Heart right ventricle (tissue), 16 donors: ENCODE data around the gene QRICH2. TPM values are rescaled to one million over a fixed set of nuclear protein-coding genes. Genes with fewer than 3 reads are reported as not detected.

ENCODE experiments used
- ATAC-seq, 8 donors: fragments of 200-7000 bp; cut with Tn5 transposase; one replicate each; pipeline ENCODE4 v1.9.1; 2020; ENCODE audit warnings: mild to moderate bottlenecking in 8 of 8, moderate library complexity in 8 of 8, moderate number of reproducible peaks in 1 of 8
- DNase-seq, 2 donors: peaks; one replicate each; pipeline ENCODE4 v3.0.0-alpha.2; 2020
- H3K27ac ChIP-seq, 10 donors: fragments of 200-600 bp; sonication (generic) in 2 of 10; one replicate each; pipeline versions ENCODE4 v1.5.0 to v1.8.0; 2020 to 2022; ENCODE audit warnings: mild to moderate bottlenecking in 3 of 10
- H3K27me3 ChIP-seq, 7 donors: fragments of 200-600 bp; one replicate each; pipeline ENCODE4 v1.8.0; 2021 to 2022; ENCODE audit warnings: mild to moderate bottlenecking in 2 of 7
- H3K36me3 ChIP-seq, 9 donors: fragments of 200-600 bp; sonication (generic) in 1 of 9; one replicate each; pipeline versions ENCODE4 v1.5.0 to v1.8.0; 2020 to 2022; ENCODE audit warnings: mild to moderate bottlenecking in 2 of 9
- H3K4me1 ChIP-seq, 9 donors: fragments of 200-600 bp; sonication (generic) in 1 of 9; one replicate each; pipeline versions ENCODE4 v1.5.0 to v1.8.0; 2020 to 2022; ENCODE audit warnings: mild to moderate bottlenecking in 4 of 9
- H3K4me3 ChIP-seq, 10 donors: fragments of 200-600 bp; sonication (generic) in 2 of 10; one replicate each; pipeline versions ENCODE4 v1.5.0 to v1.8.0; 2020 to 2022; ENCODE audit warnings: mild to moderate bottlenecking in 7 of 10, moderate library complexity in 2 of 10
- H3K9me3 ChIP-seq, 11 donors: fragments of 200-600 bp in 10 of 11; sonication (generic) in 2 of 11; one replicate each; pipeline versions ENCODE4 v1.5.0 to v1.8.0; 2013 to 2022; ENCODE audit warnings: mild to moderate bottlenecking in 2 of 11, control low read depth in 1 of 11, moderate library complexity in 1 of 11
- CTCF ChIP-seq, 9 donors: fragments of 200-600 bp; sonication (generic) in 2 of 9; IDR thresholded peaks; one replicate each; pipeline versions ENCODE4 v1.5.0 to v1.8.0; 2021 to 2022; ENCODE audit warnings: antibody characterized with exemption in 9 of 9, mild to moderate bottlenecking in 5 of 9, moderate library complexity in 1 of 9
- WGBS, 2 donors: extraction: QIAGEN DNeasy Blood & Tissue Kit; methylation state at CpG; one replicate each; pipeline ENCODE4 v1.1.7; 2013; ENCODE audit warnings: inconsistent platforms in 1 of 2; 5-methylcytosine and 5-hydroxymethylcytosine counted together
- intact Hi-C, 10 donors: fragments of 100-400 bp; cut with DNase I; formaldehyde crosslinking; loops; one replicate each; pipeline versions ENCODE4 v1.11.1 to v1.14.2; 2022
- long read RNA-seq, 3 donors: library from polyadenylated mRNA; unstranded; transcript quantifications; one replicate each; pipeline ENCODE4 v2.0.0, GENCODE V29; 2020 to 2021
- polyA plus RNA-seq, 2 donors: library from polyadenylated mRNA; stranded (reverse); fragments of 200-250 nt; gene quantifications; one replicate each; pipeline ENCODE4 v1.2.3, GENCODE V29; 2013
- total RNA-seq, 10 donors: library from RNA; stranded (reverse); fragmentation: NEBNext Ultra II Directional in 3 of 10; extraction: Animal tissue kit (Norgen Biotek cat#: 25700) in 3 of 10; gene quantifications; one replicate each; pipeline versions ENCODE4 v1.2.1 to v1.2.4, GENCODE V29; 2021 to 2023
- donor health status: Arrhythmogenic right ventricular cardiomyopathy.
- donor health status: ischemic (EF 13 %, LVEDD 7.1; RV severe dilation, severe dysfunction).
- donor health status: healthy with polysubstance abuse.
- donor health status: DM: no; HTN: yes; CAD: no.
- donor health status: DM: no; HTN: no; CAD: no.
- donor health status: ischemic (EF 25% LVEDD 6.9; RV normal size, moderate dysfunction).
- donor health status: ischemic (EF 25% LVEDD 5.7; RV mildly dilated, moderate dysfunction).
- donor health status: healthy.
- donor health status: DM: yes; HTN: yes; CAD: no.
- donor health status: Ischemic cardiomyopathy.
- donor health status: ischemic (EF 35%, LVEDD 5.7; RV mildly dilated, moderate dysfunction).
- donor health status: nonischemic (EF 11% LVEDD 7.7; RV severe dilation, severe dysfunction).
- donor health status: DM: yes; HTN: yes; CAD: no.
- donor health status: PGD.
- donor health status: ischemic (EF 29% LVEDD 5.4; RV normal size, mild dysfunction).
- donor health status: nonischemic (EF 23%, LVEDD 6.1; RV moderate dilation, normal function).

The QRICH2 gene
- total RNA-seq (1 to 10 TPM in 9 of 10 donors, under 1 TPM in 1; 0.98 to 2.7 (median 1.6) TPM), polyA plus RNA-seq (1 to 10 TPM; 2.6 to 8.9 TPM)
- long read RNA-seq, donor 1, partial matches to known transcripts = 0 of 4 reads
- long read RNA-seq, donor 1, other reads (novel, unspliced or antisense) = 4 of 4 reads
- long read RNA-seq, donor 2, partial matches to known transcripts = 1 of 2 reads
- long read RNA-seq, donor 2, other reads (novel, unspliced or antisense) = 1 of 2 reads
- long read RNA-seq, donor 3, partial matches to known transcripts = 1 of 4 reads
- long read RNA-seq, donor 3, other reads (novel, unspliced or antisense) = 3 of 4 reads

- Histone ChIP-seq H3K4me3 (no peak within 1 kb of the TSS), H3K27me3 (no peaks in the 10 kb centered on the region), H3K9me3 (no peaks in the 10 kb centered on the region), H3K27ac (no peak within 1 kb of the TSS), H3K36me3 (peaks cover 0 to 53% (median 13%) of the 10 kb centered on the region in 9 donors), H3K4me1 (peaks cover 0 to 3% (median 0%) of the 10 kb centered on the region in 9 donors)
- no peak for TF ChIP-seq CTCF (IDR thresholded peaks at IDR 0.05)
- DNase-seq (no peak), ATAC-seq (peak in 1 of 8 donors; percentile 23)
- 97 to 98% methylated on average over 43 to 44 of the region's 44 CpGs for WGBS, 2 donors
- intact Hi-C loops = loop anchor here in 5 of 10 donors (5.0 to 10.0 kb wide), 3 partner anchors 89 to 199 kb away; partner anchors contain the start of gene RHBDF2 (in 3 of the 5)
These were observed at the start of gene QRICH2 for GRCh38 chr17:76307966-76308338. TSS of gene QRICH2 (minus strand) at chr17:76308276. CDS start at chr17:76307998, 278 bp downstream.

- no peaks in the 10 kb centered on the region for H3K36me3 ChIP-seq
- H3K4me1 ChIP-seq = peaks cover 0 to 29% (median 24%) of the 10 kb centered on the region in 9 donors
- H3K9me3 ChIP-seq = no peaks in the 10 kb centered on the region
- no peaks in the 10 kb centered on the region for H3K27me3 ChIP-seq
- ATAC-seq = no peak
- 82 to 83% methylated on average over 6 of the region's 6 CpGs for WGBS, 2 donors
- intact Hi-C loops = no loop called here
- no peak overlapping the region for H3K27ac ChIP-seq
- TF ChIP-seq CTCF (IDR thresholded peaks at IDR 0.05) = no peak
- H3K4me3 ChIP-seq = no peak overlapping the region
- DNase-seq = no peak
These were observed 49.6 kb upstream of the QRICH2 start for GRCh38 chr17:76357597-76358158.

- no peak for DNase-seq
- 80% methylated on average over 12 of the region's 12 CpGs for WGBS, 2 donors
- no peak overlapping the region for H3K4me3 ChIP-seq
- H3K4me1 ChIP-seq = peaks cover 0 to 29% (median 23%) of the 10 kb centered on the region in 9 donors
- no peak for TF ChIP-seq CTCF (IDR thresholded peaks at IDR 0.05)
- intact Hi-C loops = no loop called here
- H3K36me3 ChIP-seq = no peaks in the 10 kb centered on the region
- H3K27me3 ChIP-seq = no peaks in the 10 kb centered on the region
- no peaks in the 10 kb centered on the region for H3K9me3 ChIP-seq
- H3K27ac ChIP-seq = no peak overlapping the region
- no peak for ATAC-seq
These were observed 48.9 kb upstream of the QRICH2 start for GRCh38 chr17:76356803-76357456.

- intact Hi-C loops = loop anchor here in 5 of 10 donors (5.0 kb wide), 4 partner anchors 32 to 43 kb away; no protein-coding TSS in a partner anchor
- Histone ChIP-seq H3K27ac (no peak overlapping the region), H3K9me3 (no peaks in the 10 kb centered on the region), H3K36me3 (no peaks in the 10 kb centered on the region), H3K27me3 (no peaks in the 10 kb centered on the region), H3K4me3 (peak overlapping the region in 6 of 10 donors; percentile 83 to 98 (median 94)), H3K4me1 (peaks cover 0 to 28% (median 24%) of the 10 kb centered on the region in 9 donors)
- no peak for ATAC-seq
- TF ChIP-seq CTCF (IDR thresholded peaks at IDR 0.05) = no peak
- 49 to 56% methylated on average over 13 of the region's 13 CpGs for WGBS, 2 donors
- no peak for DNase-seq
These were observed 46.8 kb upstream of the QRICH2 start for GRCh38 chr17:76354747-76355310.
